Osteocyte (in vitro differentiated cells): ENCODE data around the gene PSMG3. TPM values are rescaled to one million over a fixed set of nuclear protein-coding genes. Genes with fewer than 3 reads are reported as not detected.

Experiments
- DNase-seq: peaks from one replicate; pipeline ENCODE4 v3.0.0; 2021; ENCODE audit warnings: mixed read lengths; ENCODE audit not compliant: unreplicated experiment; ENCODE audit errors: extremely low spot score
- H3K27ac Mint-ChIP-seq: one replicate; pipeline ENCODE4 v1.8.0; 2021; ENCODE audit warnings: mild to moderate bottlenecking, mixed read lengths; ENCODE audit not compliant: unreplicated experiment
- H3K27me3 Mint-ChIP-seq: one replicate; pipeline ENCODE4 v1.8.0; 2021; ENCODE audit warnings: mixed read lengths; ENCODE audit not compliant: unreplicated experiment
- H3K36me3 Mint-ChIP-seq: one replicate; pipeline ENCODE4 v1.8.0; 2021; ENCODE audit warnings: mixed read lengths; ENCODE audit not compliant: unreplicated experiment
- H3K4me1 Mint-ChIP-seq: one replicate; pipeline ENCODE4 v1.8.0; 2021; ENCODE audit warnings: mixed read lengths; ENCODE audit not compliant: unreplicated experiment
- H3K4me3 Mint-ChIP-seq: one replicate; pipeline ENCODE4 v1.8.0; 2021; ENCODE audit warnings: mild to moderate bottlenecking, moderate library complexity, mixed read lengths; ENCODE audit not compliant: unreplicated experiment
- H3K9me3 Mint-ChIP-seq: one replicate; pipeline ENCODE4 v1.8.0; 2021; ENCODE audit warnings: mixed read lengths; ENCODE audit not compliant: unreplicated experiment
- total RNA-seq: library from RNA; stranded (reverse); gene quantifications from 2 replicates; pipeline ENCODE4 v1.2.1, GENCODE V29; 2021
- TF ChIP-seq, protein P1 (sequence below): fragments of 200-600 bp; sonication (generic); IDR thresholded peaks from 2 replicates; pipeline ENCODE4 v1.5.0; 2021; ENCODE audit warnings: antibody characterized with exemption, mild to moderate bottlenecking, moderate library complexity

The PSMG3 gene
- total RNA-seq, 1 donor from 2014 or later: 25.6 TPM

DNA sequence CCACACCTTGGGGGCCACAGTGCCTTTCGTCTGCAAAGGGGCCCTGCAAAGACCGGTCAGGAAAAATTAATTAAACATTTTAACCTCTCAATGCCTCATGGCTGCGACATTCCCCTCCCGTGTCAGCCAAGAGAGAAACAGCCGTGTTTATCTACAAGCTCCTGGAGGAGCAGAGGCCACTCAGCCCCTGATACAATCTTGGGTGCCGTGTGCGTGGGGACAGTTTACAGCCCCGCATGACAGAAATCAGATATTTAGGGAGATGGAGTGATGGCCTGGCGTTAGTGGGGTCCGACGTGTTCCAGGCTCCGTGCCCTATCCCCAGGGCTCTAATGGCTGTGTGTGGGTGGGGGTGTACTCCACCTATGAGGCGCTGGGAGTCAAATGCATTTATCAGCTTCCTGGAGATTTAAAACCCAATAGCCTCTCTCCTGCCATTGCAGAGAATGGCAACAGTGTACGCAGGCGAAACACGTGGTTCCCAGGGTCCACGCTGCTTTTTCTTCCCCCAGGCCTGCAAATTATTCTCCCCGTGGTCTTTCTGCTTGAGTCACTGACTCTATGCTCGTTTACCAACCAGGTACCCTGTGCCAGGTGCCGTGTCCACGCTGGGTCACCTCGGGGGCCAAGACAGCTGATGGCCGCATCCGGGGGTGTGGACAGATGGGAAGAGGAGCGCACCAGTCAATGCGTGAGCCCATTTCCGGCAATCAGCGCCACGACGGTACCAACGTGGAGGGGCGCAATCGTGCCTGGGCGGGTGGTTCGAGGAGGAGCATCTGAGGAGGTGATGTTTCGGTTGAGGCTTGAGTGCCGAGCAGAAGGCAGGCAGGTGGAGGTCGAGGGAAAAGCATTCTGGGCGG, 26.6 kb upstream of the PSMG3 start:
- no peaks in the 10 kb centered on the region for H3K36me3 Mint-ChIP-seq
- peaks cover 45% of the 10 kb centered on the region for H3K27me3 Mint-ChIP-seq
- no peak overlapping the region for H3K27ac Mint-ChIP-seq
- no peak overlapping the region for H3K4me3 Mint-ChIP-seq
- DNase-seq: no peak
- TF ChIP-seq, protein P1, sequence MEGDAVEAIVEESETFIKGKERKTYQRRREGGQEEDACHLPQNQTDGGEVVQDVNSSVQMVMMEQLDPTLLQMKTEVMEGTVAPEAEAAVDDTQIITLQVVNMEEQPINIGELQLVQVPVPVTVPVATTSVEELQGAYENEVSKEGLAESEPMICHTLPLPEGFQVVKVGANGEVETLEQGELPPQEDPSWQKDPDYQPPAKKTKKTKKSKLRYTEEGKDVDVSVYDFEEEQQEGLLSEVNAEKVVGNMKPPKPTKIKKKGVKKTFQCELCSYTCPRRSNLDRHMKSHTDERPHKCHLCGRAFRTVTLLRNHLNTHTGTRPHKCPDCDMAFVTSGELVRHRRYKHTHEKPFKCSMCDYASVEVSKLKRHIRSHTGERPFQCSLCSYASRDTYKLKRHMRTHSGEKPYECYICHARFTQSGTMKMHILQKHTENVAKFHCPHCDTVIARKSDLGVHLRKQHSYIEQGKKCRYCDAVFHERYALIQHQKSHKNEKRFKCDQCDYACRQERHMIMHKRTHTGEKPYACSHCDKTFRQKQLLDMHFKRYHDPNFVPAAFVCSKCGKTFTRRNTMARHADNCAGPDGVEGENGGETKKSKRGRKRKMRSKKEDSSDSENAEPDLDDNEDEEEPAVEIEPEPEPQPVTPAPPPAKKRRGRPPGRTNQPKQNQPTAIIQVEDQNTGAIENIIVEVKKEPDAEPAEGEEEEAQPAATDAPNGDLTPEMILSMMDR: no peak
- peaks cover 4% of the 10 kb centered on the region for H3K4me1 Mint-ChIP-seq
- H3K9me3 Mint-ChIP-seq: no peaks in the 10 kb centered on the region

- H3K9me3 Mint-ChIP-seq: no peaks in the 10 kb centered on the region
- no peak overlapping the region for H3K4me3 Mint-ChIP-seq
- TF ChIP-seq, protein P1: no peak
- no peaks in the 10 kb centered on the region for H3K36me3 Mint-ChIP-seq
- peaks cover 45% of the 10 kb centered on the region for H3K27me3 Mint-ChIP-seq
- no peak overlapping the region for H3K27ac Mint-ChIP-seq
- H3K4me1 Mint-ChIP-seq: peaks cover 6% of the 10 kb centered on the region
- no peak for DNase-seq
Observed at GRCh38 chr7:1595636-1596035, 25.8 kb upstream of the PSMG3 start.

- Mint-ChIP-seq H3K4me3 (no peak overlapping the region), H3K36me3 (no peaks in the 10 kb centered on the region), H3K4me1 (peaks cover 6% of the 10 kb centered on the region), H3K27ac (no peak overlapping the region), H3K9me3 (no peaks in the 10 kb centered on the region), H3K27me3 (peaks cover 47% of the 10 kb centered on the region)
- no peak for DNase-seq
- TF ChIP-seq, protein P1: no peak
Observed at GRCh38 chr7:1595027-1595426, 25.2 kb upstream of the PSMG3 start.

DNA sequence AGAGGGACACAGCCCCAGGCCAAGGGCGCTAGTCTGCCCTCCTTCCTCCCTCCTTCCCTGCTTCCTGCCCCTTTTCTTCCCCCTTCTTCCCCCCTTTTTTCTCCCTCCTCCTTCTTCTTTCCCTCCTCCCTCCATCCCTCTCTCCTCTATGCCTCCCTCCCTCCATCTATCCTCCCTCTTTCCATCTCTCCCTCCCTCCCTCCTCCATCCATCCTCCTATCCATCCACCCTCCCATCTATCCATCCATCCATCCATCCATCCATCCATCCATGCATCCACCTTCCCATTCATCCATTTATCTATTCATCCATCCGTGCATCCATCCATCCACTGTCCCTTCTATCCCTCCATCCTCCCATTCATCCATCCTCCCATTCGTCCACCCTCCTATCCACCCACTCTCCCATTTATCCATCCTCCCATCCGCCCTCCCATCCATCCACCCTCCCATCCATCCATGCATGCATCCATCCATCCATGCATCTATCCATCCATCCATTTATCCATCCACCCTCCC, 24.1 kb upstream of the PSMG3 start:
- no peak for DNase-seq
- H3K9me3 Mint-ChIP-seq: no peaks in the 10 kb centered on the region
- H3K36me3 Mint-ChIP-seq: no peaks in the 10 kb centered on the region
- no peak overlapping the region for H3K4me3 Mint-ChIP-seq
- no peak overlapping the region for H3K27ac Mint-ChIP-seq
- TF ChIP-seq, protein P1: no peak
- peaks cover 47% of the 10 kb centered on the region for H3K27me3 Mint-ChIP-seq
- peaks cover 6% of the 10 kb centered on the region for H3K4me1 Mint-ChIP-seq

- Mint-ChIP-seq H3K4me1 (peaks cover 6% of the 10 kb centered on the region), H3K9me3 (no peaks in the 10 kb centered on the region), H3K4me3 (no peak overlapping the region), H3K36me3 (no peaks in the 10 kb centered on the region), H3K27ac (no peak overlapping the region), H3K27me3 (peaks cover 44% of the 10 kb centered on the region)
- DNase-seq: no peak
- TF ChIP-seq, protein P1: peak; percentile 26
Observed at GRCh38 chr7:1593091-1593866, 23.4 kb upstream of the PSMG3 start.
